ENCODE measurements around the gene TBC1D1. TPM values are rescaled to one million over a fixed set of nuclear protein-coding genes. Genes with fewer than 3 reads are reported as not detected.

The TBC1D1 gene
- total and polyA plus RNA-seq, 2 experiments from 2014 or later: 53.9 to 151 TPM

- TF ChIP-seq REST (IDR thresholded peaks at IDR 0.05; ENCODE audit: unreplicated experiment): no peak
These were observed 14.8 kb downstream of the TBC1D1 start (continued) for GRCh38 chr4:37905533-37906169.

DNA sequence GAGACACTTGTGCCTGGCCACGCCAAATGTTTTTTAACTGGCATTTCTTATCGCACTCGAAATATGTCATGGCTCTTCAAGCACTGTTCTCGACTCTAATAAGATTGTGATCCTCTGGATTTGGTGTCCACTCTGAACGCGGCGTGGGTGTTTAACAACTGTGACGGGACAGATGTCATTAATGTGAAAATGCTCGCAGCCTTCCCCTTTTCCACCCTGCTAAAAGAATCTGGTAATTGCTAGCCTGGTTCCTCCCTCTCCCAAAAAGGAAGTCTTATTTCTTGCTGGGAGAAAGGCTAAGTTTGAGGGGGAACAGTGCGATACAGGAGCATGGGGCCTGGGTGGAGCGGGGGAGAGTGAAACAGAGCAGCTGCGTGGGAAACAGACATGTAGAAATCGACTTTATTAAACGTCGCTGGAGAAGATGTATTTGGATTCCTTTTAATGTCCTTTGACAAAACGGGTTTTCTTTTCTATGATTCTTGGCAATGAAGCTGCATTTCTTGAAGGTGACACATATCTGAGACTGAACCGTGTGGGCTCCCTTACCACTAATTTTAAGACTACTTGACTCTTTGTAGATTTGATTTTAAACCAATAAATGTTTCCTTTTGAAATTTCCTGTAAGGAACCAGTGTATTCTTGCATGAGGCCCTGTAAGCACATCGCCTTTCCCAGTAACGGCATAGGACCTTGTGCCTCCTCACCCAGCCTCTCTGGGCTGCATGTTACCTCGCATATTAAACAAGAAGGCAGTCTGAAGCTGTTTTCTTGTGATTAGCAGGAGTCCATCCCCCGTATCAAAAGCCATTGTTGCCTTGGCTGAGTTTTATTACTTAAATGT, 17.8 kb downstream of the TBC1D1 start:
- H3K27me3 Mint-ChIP-seq (ENCODE audit: insufficient read depth, low read depth, poor library complexity): no peaks in the 10 kb centered on the region
- no peak overlapping the region for H3K27ac ChIP-seq (ENCODE audit: low read depth)
- H3K27ac Mint-ChIP-seq: peak overlapping the region; percentile 42; the same call in 1 of the 2 replicates
- peaks cover 24% of the 10 kb centered on the region for H3K4me1 Mint-ChIP-seq
- no peaks in the 10 kb centered on the region for H3F3A ChIP-seq (replicated peaks; ENCODE audit: low read depth)
- no peaks in the 10 kb centered on the region for H3K36me3 Mint-ChIP-seq (ENCODE audit: low read depth)
- ATAC-seq (peak; percentile 47; the same call in 1 of the 3 replicates), DNase-seq (ENCODE audit: low spot score) (no peak)
- H3K79me2 ChIP-seq (replicated peaks; ENCODE audit: insufficient read depth): no peaks in the 10 kb centered on the region
- H3K4me3 ChIP-seq: no peak overlapping the region
- TF ChIP-seq CREB1 (CRISPR knock-in tag; IDR thresholded peaks at IDR 0.05; ENCODE audit: low read depth) (no peak), ZNF331 (CRISPR knock-in tag; IDR thresholded peaks at IDR 0.05; ENCODE audit: low read depth) (no peak)
- H3K4me2 ChIP-seq: no peak overlapping the region
- no peaks in the 10 kb centered on the region for H3K9me3 Mint-ChIP-seq
- no peak overlapping the region for H3K4me3 Mint-ChIP-seq
- H3K9me2 ChIP-seq (ENCODE audit: insufficient read depth): peaks cover under 1% of the 10 kb centered on the region; the same call in 1 of the 2 replicates
- no peaks in the 10 kb centered on the region for H3K27me3 ChIP-seq (ENCODE audit: insufficient read depth)
- no peak overlapping the region for H2AFZ ChIP-seq
- no peaks in the 10 kb centered on the region for H4K20me1 ChIP-seq (replicated peaks; ENCODE audit: insufficient read depth)
- no peaks in the 10 kb centered on the region for H3K36me3 ChIP-seq (ENCODE audit: insufficient read depth)
- H3K4me1 ChIP-seq (ENCODE audit: insufficient read depth): peaks cover 12% of the 10 kb centered on the region; the same call in 1 of the 2 replicates

- Histone ChIP-seq H3K36me3 (ENCODE audit: insufficient read depth) (no peaks in the 10 kb centered on the region), H3K79me2 (replicated peaks; ENCODE audit: insufficient read depth) (no peaks in the 10 kb centered on the region), H3K9me2 (ENCODE audit: insufficient read depth) (peaks cover 4% of the 10 kb centered on the region), H3K4me3 (no peak overlapping the region), H4K20me1 (replicated peaks; ENCODE audit: insufficient read depth) (no peaks in the 10 kb centered on the region), H3K4me1 (ENCODE audit: insufficient read depth) (peaks cover 12% of the 10 kb centered on the region; the same call in 1 of the 2 replicates), H2AFZ (no peak overlapping the region), H3K27me3 (ENCODE audit: insufficient read depth) (no peaks in the 10 kb centered on the region), H3K4me2 (no peak overlapping the region), H3K27ac (ENCODE audit: low read depth) (no peak overlapping the region), H3F3A (replicated peaks; ENCODE audit: low read depth) (no peaks in the 10 kb centered on the region)
- H3K4me3 Mint-ChIP-seq: no peak overlapping the region
- H3K9me3 Mint-ChIP-seq: no peaks in the 10 kb centered on the region
- DNase-seq (ENCODE audit: low spot score) (no peak), ATAC-seq (no peak)
- no peaks in the 10 kb centered on the region for H3K27me3 Mint-ChIP-seq (ENCODE audit: insufficient read depth, low read depth, poor library complexity)
- peaks cover 24% of the 10 kb centered on the region for H3K4me1 Mint-ChIP-seq
- no peaks in the 10 kb centered on the region for H3K36me3 Mint-ChIP-seq (ENCODE audit: low read depth)
- no peak overlapping the region for H3K27ac Mint-ChIP-seq
- TF ChIP-seq, protein P1, sequence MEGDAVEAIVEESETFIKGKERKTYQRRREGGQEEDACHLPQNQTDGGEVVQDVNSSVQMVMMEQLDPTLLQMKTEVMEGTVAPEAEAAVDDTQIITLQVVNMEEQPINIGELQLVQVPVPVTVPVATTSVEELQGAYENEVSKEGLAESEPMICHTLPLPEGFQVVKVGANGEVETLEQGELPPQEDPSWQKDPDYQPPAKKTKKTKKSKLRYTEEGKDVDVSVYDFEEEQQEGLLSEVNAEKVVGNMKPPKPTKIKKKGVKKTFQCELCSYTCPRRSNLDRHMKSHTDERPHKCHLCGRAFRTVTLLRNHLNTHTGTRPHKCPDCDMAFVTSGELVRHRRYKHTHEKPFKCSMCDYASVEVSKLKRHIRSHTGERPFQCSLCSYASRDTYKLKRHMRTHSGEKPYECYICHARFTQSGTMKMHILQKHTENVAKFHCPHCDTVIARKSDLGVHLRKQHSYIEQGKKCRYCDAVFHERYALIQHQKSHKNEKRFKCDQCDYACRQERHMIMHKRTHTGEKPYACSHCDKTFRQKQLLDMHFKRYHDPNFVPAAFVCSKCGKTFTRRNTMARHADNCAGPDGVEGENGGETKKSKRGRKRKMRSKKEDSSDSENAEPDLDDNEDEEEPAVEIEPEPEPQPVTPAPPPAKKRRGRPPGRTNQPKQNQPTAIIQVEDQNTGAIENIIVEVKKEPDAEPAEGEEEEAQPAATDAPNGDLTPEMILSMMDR (conservative IDR thresholded peaks at IDR 0.05; ENCODE audit: low read depth in 2 of 2): no peak
These were observed 18.6 kb downstream of the TBC1D1 start for GRCh38 chr4:37909332-37910090.

Measured in GM23338 (cell line).